KBM-7 (cell line): ENCODE data around the gene BBS9.

Experiments used
- DNase-seq: peaks from one replicate; pipeline ENCODE4 v3.0.0-alpha.2; 2015
- in situ Hi-C: fragments of 300-500 bp; cut with MboI; formaldehyde crosslinking; loops from 2 replicates; pipeline ENCODE4 v1.14.3; 2020; ENCODE audit warnings: low sequenced_read_pairs, low pct_unique_long_range_greater_than_20kb, mixed read lengths

Gene BBS9

GRCh38 chr7:33646166-33646565, 516.8 kb downstream of the BBS9 start:
- in situ Hi-C loops: no loop called here
- no peak for DNase-seq

GRCh38 chr7:33646891-33647391, 517.6 kb downstream of the BBS9 start:
- in situ Hi-C loops: no loop called here
- DNase-seq: no peak

- DNase-seq: no peak
- in situ Hi-C loops: no loop called here
Measured at GRCh38 chr7:33649476-33650441, 520.4 kb downstream of the BBS9 start.

- in situ Hi-C loops: no loop called here
- no peak for DNase-seq
Measured at GRCh38 chr7:33650828-33651227, 521.5 kb downstream of the BBS9 start.

GRCh38 chr7:33651998-33652515, 522.7 kb downstream of the BBS9 start:
- in situ Hi-C loops: no loop called here
- no peak for DNase-seq

- in situ Hi-C loops: no loop called here
- no peak for DNase-seq
Measured at GRCh38 chr7:33654676-33655075, 525.3 kb downstream of the BBS9 start.
